ENCODE results near the gene ARHGAP35.
A peak's percentile ranks its signal among the peaks of the same experiment; 100 is the strongest.
"Not testable (repeated sequence)": the region's sequence is repeated elsewhere in the genome, so short reads cannot be mapped to it uniquely, and the experiment has no call there.

The ARHGAP35 gene

DNA sequence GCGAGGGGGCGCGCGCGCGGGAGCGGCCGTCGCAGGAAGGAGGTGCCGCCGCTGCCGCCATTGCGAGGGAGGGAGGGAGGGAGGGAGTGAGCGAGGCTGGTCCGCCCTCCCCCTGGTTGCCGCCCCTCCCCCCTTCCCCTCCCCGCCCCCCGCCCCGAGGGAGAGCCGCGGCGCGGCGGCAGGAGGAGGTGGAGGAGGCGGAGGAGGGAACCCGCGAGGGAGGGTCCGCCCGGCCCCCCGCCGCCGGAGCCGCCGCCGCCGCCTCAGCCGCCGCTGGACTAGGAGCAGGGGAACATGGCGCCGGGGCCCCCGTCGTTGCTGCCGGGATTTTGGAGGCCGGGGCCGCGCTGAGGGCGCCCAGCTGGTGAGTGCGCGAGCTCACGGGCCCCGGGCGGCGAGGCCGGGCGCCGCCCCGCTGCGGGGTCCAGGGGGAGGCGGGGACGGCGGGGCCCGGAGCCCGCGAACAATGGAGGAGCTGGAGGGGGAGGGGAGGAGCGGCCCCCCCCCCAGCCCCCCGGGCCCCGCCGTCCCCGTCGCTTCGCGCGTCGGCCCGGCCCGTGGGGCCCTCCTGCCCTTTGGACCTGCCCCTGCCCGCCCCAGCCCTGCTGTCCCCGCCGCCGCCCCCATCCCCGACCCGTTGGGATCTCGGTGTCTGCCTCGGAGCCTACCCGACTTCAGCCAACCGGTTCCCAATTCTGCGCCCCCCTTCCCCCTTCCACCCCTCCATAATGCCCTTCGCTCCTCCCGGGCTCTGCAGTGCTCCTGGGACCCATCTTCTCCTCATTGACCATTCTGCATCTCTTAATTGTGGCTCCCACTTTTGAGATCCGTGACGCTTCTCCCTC is at the start of gene ARHGAP35:
ARHGAP35 (plus strand) TSS at position 152 of the 845 bp plus-strand sequence. CDS start 57,679 bp downstream, outside the sequence.
- no peak for DNase-seq

DNA sequence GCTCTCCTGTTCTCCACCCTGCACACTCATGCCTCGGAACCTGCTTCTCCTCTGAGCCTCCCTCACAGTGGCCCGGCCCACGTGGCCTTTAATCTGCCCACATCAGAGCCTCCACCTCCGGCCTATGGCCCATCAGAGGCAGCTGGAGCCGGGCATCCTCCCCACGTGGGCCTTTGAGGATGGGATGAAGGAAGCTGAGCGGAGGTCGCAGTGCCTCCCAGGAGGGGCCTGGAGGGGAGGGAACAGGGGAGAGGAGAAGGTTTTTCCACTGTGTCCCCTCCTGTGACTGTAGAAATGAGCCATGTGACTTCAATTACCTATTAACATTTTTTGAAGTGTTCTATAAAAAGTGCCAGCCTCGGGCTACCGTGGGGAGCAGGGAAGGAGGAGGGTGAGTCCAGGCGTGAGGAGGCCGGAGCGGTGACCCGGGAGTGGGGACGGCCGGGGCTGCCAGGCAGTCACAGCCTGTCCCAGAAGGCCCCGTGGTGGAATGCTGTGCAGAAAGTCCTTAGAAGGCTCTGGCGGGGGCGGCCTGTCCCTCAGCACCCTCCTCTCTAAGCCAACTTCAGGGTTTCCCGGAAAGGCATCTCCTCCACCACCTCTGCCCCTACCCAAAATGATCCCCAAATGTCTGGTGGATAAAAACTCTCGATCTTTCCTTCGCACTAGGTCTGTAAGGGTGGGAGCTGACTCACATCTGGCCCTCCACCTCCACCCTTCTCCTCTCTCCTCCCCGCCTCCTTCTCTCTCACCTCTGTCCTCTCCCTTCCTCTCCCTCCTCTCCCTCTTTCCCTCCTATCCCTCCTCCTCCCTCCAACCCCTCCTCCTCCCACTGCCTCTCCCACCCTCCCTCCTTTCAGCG is 47.6 kb upstream of the ARHGAP35 start:
- DNase-seq, result peak; percentile 25

DNA sequence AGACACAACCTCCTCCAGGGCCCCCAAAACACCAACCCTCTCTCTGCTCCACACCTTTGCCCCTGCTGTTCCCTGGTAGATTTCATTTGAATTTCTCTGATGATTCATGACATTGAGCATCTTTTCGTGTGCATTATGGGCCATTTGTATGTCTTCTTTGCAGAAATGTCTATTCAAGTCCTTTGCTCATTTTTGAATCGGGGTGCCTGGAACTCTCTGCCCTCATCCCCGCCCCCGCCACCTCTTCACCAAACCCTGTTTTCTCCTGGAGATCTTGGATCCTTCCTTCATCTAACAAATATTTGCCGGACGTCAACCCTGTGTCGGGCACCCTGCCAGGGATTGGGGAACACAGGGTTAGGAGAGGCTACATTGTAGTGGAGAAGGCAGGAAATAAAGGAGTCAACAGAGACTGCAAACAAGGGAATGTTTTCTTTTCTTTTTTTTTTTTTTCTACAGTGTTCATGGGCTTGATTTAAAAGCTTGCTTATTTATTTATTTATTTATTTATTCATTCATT is 46.9 kb upstream of the ARHGAP35 start:
- no peak for DNase-seq

DNA sequence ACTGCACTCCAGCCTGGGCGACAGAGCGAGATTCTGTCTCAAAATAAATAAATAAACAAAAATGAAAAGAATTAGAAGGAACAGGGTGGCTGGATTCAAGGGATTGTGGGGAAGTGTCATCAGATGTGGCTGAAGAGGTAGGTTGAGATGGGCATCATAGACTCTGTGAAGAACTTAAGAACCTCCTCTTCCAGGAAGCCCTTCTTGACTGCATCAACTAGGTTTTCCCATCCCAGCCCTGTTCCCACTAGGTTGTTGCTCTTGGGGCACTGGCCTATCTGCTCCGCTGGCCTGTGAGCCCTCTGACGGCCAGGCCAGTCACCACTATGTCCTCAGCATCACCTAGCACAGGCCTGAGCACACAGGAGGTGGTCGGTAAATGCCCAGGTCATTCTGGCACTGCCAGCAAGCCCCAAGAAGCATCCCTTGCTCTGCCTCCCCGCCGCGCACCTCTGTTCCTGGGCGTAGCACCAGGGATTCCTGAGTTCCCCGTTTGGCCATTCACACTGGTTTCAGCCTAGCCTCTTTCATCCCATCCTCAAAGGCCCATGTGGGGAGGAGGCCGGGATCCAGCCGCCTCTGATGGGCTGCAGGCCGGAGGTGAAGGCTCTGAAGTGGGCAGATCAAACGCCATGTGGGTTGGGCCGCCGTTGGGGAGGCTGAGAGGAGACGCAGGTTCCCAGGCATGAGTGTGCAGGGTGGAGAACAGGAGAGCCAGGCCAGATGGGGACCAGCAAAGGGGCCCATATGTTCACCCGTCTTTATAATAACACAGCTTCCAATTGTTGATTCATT is 44.8 kb upstream of the ARHGAP35 start:
- no peak for DNase-seq

DNA sequence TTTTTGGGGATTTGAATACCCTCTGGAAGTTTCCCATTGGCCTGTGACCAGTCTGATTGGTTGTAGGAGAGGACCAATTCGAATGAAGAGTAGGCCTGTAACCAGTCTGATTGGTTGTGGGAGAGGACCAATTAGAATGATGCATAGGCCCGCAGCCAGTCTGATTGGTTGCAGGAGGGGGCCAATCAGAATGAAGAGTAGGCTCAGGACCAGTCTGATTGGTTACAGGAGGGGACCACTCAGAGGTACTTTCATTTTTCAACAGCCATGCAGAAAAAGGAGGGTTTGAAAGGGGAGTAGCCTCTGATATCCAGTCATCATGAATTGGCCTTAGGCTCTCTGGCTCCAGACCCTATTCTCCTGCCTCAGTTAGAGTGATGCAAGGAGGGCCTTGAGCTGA is 42.0 kb upstream of the ARHGAP35 start:
- no peak for DNase-seq

DNA sequence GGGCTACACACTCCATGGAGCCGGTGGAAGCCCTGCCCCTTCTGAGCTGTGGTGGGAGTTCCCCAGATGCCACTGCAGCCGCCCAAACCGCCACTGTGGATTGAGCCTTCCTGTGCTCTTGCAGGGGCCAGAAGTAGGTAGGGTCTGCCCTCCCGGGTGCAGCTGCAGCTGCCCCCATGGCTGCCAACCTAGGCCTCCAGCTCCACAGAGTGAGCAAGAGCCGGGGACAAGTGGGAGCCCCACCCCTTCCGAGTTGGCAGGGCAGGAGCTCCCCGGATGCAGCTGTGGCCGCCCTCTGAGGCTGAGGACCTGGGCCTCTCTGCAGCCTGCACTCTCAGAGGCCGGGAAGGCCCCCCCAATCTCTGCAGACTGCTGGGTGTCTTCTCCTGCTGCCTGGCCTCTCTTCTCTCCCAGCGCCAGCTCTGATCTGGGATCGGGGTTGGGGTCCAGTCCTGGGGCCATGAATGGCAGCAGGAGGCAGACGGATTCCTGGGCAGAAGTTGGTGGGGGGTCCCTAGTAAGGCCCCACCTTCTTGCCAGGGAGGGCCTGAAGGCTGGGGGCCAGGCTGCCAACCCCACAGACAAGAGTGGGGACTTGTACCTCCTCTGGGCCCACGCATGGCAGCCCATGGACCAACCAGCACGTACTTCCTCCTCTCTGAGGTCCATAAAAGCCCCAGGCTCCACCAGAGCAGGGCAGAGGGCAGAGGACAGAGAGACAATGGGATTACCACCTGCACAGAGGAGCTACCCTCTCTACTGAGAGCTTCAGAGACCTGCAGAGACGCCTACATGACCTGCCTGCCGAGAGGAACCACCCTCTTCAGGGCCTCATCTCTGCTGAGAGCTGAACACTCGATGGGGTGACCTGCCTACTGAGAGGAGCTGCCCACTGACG is 39.0 kb upstream of the ARHGAP35 start:
- DNase-seq, result no peak

DNA sequence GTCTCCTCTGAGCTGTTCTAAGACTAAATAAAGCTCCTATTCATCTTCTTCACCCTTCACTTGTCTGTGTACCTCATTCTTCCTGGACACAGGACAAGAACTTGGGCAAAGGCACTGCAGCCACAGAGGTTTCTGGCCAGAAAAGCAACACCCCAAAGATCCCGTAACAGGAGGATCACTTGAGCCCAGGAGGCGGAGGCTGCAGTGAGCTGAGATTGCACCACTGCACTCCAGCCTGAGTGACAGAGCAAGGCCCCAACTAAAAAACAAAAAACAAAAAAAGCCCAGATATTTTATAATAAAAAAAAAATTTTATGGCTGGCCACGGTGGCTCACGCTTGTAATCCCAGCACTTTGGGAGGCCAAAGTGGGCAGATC is 38.4 kb upstream of the ARHGAP35 start:
- DNase-seq, result not testable (repeated sequence)

DNA sequence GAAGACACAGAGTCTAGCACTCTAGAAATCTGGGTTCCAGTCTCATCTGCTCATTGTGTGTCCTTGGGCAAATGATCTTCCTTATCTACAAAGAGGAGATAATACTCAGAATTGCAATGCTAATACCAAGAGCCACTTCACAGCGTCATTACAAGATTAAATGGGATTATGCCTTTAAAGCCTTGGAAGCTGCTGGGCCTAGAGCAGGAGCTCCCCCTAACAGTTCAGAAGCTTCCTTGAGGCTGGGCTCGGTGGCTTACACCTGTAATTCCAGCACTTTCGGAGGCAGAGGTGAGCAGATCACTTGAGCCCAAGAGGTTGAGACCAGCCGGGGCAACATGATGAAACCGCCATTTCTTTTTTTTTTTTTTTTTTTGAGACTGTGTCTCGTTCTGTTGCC is 37.7 kb upstream of the ARHGAP35 start:
- no peak for DNase-seq

DNA sequence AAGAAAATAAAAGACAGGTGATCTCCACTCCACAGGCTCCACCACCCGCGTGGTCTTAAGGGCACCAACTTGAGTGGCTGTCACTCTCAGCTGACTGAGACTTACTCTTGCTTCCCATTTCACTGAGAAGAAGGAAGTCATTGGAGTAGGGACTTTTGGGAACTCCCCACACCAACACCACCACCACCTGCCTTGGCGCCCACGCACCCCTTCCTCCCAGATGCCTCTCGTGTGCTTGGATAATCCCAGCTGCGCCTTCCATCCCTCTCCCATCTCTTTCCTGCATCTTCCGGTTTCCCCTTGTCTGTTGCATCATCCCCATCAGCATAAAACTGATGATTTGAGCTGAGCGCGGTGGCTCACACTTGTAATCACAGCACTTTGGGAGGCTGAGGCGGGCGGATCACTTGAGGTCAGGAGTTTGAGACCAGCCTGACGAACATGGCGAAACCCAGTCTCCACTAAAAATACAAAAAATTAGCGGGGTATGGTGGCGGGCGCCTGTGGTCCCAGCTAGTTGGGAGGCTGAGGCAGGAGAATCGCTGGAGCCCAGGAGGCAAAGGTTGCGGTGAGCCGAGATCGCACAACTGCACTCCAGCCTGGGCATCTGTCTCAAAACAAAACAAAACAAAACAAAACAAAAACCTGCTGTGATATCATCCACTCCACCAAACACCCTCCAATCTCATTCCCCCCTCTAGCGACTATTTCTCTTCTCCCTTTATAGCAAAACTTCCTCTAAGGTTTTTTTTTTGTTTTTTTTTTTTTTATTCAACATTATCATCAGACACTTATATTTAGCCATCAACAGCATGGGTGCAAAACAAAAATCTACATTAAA is 35.7 kb upstream of the ARHGAP35 start:
- no peak for DNase-seq

DNA sequence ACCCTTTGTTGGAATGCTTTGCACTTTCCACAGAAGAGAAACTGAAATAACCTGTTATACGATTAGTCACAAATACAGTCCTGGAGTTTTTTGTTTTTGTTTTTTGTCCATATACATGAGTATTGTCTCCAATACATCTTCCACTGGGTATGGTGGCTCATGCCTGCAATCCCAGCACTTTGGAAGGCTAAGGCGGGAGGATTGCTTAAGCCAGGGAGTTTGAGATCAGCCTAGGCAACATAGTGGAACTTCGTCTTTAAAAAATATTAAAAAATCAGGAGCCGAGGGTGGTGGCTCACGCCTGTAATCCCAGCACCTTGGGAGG is 35.1 kb upstream of the ARHGAP35 start:
- no peak for DNase-seq

DNA sequence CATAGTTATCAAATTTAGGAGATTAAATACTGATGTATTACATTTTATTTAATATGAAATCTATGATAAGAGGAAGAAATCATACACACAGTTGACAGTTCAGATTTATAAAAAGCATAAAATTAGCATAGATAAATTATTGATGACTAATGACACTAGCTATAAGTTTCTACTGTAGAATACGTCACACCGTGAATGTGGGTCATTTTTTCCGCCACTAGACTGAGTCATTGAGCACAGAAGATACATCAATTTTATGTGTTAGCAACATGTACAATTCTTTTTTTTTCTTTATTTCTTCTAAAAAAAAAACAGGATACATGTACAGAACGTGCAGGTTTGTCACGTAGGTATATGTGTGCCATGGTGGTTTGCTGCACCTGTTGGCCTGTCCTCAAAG is 32.3 kb upstream of the ARHGAP35 start:
- DNase-seq, result no peak

DNA sequence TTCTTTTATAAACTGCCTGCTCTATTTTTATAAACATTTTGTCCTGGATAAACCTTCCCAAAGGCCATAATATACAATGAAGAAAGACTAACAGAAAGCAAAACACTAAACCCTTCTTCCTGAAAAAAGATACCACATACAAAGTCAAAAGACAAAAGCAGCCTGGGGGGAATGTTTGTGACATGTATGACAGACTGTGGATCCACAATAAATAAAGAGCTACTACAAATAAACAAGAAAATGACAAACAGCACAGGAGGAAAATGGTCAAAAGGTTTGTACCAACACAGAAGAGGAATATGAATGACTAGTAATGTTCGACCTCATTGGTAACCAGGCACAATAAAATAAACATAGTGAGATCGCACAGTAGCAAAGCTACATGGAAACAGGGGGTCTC is 29.9 kb upstream of the ARHGAP35 start:
- DNase-seq, result no peak

DNA sequence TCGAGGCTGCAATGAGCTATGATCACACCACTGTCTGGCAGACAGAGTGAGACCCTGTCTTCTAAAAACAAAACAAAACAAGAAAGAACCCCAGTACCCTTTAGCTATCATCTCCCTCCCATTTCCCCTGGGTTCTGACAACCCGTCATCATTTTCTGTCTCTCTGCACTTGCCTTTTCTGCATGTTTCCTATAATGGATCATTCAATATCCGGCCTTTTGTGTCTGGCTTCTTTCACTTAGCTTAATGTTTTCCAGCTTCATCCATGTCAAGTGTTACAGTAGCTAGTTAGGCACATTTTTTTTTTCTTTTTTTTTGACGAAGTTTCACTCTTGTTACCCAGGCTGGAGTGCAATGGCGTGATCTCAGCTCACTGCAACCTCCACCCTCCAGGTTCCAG is 26.7 kb upstream of the ARHGAP35 start:
- no peak for DNase-seq

DNA sequence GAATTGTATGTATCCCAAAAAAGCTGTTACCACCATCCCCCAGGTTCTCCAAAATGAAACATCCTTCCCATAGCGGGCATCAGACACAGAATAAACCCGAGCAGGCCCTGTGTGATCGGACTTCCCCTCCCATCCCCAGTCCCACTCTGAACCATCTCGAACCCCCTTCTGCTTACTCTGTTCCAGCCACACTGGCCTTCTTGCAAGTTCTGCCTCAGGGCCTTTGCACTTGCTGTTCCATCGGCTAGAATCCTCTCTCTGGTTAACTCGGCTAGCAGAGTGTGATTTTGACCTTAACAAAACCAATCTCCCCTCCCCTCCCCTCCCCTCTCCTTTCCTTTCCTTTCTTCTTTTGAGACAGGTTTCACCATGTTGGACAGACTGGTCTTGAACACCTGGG is 25.8 kb upstream of the ARHGAP35 start:
- DNase-seq, result no peak

DNA sequence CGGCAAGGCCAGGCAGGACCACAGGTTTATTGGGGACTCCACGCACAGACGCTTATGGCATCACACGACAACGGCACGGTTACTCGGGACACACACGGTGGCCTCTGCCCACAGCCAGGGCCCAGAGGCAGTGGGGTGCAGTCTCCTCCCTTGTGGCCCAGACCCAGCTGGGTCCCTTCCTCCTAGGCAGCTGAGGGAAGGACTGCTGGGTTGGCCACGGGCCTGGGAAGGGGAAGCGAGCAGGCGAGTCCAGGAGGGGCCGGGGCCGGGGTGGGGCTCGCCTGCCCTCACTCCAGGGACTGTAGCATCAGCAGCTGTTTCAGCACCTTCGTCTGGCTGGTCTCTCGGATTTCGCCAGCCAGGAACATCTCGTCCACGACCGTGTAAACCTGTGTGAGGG is 22.6 kb upstream of the ARHGAP35 start:
- no peak for DNase-seq

DNA sequence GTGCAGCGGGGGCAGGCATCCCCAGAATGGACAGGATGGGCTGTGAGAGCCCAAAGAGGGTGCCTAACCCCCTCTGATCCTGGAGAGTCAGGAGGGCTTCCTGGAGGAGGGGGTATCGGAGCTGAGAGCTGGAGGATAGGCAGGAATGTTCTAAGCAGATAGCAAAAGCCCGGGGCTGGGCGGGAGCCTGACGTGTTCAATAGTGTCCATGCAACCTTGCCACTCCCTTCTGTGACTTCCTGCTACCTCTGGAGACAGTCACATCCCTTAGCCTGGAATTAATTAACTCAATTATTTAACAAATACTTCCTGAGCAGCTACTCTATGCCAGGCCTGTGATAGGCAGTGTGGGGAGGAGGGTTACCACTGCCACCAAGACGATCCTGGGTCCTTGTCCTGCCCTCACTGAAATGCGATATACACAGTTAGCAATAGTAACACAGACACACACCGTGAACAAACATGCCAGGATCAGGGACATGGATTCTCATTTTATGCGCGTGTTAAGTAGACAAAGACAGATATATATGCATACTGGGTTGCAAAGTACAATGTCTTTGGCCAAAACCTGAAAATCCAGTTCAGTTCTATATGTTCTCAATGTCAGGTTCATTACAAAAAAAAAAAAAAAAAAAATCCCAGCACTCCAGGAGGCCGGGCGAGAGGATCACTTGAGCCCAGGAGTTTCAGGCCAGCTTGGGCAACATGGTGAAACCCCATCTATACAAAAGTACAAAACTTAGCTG is 20.9 kb upstream of the ARHGAP35 start:
- DNase-seq, result no peak

DNA sequence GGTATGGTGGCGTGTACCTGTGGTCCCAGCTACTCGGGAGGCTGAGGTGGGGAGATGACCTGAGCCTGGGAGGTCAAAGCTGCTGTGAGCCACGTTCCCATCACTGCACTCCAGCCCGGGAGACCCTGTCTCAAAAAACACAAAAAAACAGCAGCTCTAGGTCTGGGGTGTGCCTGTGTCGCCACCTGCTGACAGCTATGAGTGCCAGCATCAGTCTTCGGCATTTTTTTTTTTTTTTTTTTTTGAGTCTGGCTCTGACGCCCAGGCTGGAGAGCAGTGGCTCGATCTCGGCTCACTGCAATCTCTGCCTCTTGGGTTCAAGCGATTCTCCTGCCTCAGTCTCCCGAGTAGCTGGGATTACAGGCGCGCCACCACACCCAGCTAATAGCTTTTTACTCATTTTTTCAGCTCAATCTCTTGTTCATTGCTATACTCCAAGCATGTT is 20.3 kb upstream of the ARHGAP35 start:
- peak; percentile 86 for DNase-seq

DNA sequence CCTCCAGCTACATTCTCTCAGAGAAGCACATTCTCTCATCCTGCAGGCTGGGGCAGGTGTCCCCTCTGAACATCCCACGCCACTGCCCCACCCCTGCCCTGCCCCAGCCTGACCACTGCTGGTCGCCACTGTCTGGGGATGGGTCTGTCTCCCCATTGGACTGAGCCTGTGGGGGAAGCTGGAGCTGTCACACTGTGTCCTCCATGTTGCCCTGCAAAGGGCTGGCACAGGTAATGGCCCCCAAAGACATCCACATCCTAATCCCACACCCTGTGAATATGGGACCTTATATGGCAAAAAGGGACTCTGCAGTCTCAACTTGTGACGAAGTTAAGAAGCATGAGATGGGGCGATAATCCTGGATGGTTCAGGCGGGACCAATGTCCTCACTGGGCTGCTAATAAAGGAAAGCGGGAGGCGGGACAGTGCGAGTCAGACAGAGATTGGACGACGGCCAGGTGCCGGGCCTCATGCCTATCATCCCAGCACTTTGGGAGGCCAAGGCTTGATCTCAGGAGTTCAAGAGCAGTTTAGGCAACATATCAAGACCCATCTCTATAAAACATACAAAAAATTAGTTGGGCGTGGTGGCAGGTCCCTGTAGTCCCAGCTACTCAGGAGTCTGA is 19.2 kb upstream of the ARHGAP35 start:
- DNase-seq, result no peak

DNA sequence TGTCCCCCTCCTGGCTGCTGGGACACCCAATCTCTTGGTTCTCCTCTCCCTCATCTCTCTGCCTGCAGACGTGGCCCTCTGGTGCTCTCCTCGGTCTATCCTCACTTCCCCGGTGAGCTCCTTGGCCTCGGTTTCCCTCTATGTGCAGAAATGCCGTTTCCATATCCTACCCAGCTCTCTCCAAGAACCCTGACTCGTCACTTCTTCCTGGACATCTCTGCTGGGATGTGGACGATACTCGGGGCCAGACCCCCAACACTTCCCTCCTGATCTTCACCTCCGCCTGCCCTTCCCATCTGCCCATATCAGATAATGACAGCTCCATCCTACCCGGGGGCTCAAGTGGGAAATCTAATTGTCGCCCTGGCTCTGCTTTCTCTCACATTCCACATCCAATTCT is 18.0 kb upstream of the ARHGAP35 start:
- DNase-seq, result no peak

DNA sequence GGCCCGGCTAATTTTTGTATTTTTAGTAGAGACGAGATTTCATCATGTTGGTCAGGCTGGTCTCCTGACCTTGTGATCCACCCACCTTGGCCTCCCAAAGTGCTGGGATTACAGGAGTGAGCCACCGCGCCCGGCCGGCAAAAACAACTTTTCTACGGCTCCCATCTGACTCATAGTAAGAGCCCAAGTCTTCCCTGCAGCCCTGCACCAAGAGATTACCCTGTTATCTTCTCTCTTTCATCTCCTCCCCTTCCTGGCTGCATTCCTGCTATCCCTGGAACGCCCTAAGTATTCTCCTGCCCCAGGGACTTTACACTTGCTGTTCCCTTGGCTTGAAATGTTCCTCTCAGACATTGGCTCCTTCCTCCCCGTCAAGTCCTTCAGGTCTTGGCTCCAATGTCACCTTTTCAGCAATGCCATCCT is 16.7 kb upstream of the ARHGAP35 start:
- no peak for DNase-seq
